Fibroblast of upper back skin (primary cell): ENCODE data around the gene IL1RL2.

Experiments used
- DNase-seq: peaks from one replicate; pipeline ENCODE4 v3.0.0-alpha.2; 2013

Gene IL1RL2

DNA sequence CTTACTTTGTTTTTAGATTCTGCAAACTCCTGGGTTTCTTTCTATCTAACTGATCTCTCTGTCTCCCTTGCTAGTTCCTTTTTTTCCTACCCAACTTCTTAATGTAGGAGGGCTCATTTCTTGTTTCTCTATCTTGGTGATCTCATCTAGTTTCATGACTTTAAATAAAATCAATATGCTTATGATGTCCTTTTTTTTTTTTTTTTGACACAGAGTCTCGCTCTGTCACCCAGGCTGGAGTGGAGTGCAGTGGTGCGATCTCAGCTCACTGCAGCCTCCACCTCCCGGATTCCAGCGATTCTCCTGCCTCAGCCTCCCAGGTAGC lies 82.3 kb downstream of the IL1RL2 start:
- no peak for DNase-seq

DNA sequence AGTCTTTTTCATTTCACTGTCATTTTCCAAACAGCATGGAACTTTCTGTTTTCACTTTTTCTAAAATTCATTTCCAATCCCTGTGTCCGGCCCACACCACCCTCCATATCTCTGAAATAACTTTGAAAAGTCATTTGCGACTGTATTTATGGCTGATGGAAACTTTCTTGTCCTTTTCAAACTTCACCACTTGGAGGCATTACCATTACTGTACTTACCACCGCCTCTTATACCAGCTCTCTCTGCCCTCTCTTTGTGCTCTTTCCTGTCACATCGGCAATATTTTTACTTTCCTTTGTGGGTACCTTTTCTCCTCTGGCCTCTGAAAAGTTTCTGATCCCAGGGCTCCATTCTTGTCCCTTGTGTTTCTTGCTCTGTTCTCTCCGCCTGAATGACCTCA lies 85.0 kb downstream of the IL1RL2 start:
- DNase-seq: no peak

- DNase-seq: no peak
These were observed 86.9 kb downstream of the IL1RL2 start for GRCh38 chr2:102273619-102274211.

DNA sequence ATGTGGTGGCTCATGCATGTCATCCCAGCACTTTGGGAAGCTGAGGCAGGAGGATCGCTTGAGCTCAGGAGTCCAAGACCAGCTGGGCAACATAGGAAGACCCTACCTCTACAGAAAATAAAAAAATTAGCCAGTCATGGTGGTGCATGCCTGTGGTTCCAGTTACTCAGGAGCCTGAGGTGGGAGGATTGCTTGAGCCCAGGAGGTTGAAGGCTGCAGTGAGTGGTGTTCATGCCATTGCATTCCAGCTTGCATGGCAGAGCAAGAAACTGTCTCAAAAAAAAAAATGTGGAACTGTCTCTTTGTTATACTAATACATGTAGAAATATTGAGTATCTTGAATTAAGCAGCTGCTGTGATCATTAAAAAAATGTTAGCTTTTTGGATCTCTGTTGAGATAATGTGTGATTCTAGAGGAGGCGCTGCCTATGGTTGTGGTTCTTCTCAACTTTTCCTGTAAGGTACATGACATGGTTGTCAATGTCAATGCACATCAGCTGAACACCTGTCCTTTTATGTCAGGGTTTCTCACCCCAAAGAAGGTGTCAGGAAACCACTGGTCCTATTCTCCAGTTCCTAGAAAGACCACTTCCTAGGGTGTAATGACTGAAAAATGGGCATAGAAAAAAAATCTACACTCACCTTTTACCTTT lies 89.9 kb downstream of the IL1RL2 start:
- no peak for DNase-seq

DNA sequence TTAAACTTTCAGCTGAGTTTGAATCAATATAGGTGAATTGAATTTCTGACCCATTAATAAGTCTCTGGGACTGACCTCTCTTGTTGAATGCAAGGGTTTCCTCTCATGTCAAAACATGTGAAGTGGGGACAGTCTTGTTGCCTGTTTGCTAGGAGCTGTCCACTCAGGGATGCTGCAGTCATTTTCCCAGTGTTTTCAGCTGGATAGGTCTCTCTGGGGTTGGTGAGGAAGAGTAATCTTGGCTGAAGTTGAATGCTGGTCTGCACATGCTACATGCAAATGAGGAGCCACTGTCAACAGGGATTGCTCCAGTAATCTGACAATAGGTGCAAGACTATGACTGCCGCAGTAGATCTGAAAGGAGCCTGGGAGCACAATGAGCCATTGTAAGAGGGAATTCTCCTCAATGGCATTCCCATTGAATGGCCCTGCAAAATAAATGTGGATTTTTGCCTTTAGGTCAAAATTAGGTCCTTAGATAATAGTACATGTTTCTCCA lies 90.4 kb downstream of the IL1RL2 start:
- DNase-seq: no peak

GRCh38 chr2:102278720-102279390 lies 92.0 kb downstream of the IL1RL2 start:
- peak; percentile 34 for DNase-seq

DNA sequence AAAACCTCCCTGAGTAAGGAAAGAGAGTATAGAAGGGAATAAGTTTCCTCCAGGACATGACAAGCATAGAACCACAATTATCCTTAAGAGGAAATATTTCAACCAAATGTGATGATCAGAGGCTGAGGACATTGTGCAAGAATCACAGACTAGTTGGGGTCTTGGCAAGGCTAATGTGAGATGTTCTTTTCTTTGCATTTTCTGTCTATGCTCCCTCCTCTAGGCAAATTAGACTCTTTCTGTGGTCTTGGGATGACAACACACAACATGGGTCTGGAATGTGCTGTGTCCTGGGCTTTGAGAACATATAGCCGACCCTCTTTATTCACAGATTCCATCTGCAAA lies 92.5 kb downstream of the IL1RL2 start:
- DNase-seq: peak; percentile 18

DNA sequence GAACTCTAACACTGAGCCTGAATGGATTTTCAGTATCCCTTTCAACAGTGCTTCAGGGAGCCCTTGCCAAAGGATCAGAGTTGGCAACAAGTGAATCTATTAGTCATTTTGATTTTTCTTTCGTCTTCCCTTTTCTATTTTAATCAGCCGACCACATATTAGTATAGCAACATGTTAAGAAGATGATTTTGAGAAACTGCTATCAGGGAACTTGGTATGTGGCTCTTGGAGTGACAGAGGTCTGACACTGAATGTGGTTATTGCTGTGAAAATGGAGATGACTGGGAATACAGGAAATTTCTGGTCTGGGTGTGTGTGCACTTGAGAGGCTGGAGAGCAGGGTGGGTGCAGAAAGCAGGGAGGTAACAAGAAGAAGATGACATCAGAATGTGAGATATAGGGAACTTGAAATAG lies 95.9 kb downstream of the IL1RL2 start:
- DNase-seq: peak; percentile 18

GRCh38 chr2:102283996-102284395 lies 97.2 kb downstream of the IL1RL2 start:
- no peak for DNase-seq

- DNase-seq: no peak
These were observed 97.8 kb downstream of the IL1RL2 start for GRCh38 chr2:102284611-102285010.

GRCh38 chr2:102285368-102285767 lies 98.5 kb downstream of the IL1RL2 start:
- no peak for DNase-seq

DNA sequence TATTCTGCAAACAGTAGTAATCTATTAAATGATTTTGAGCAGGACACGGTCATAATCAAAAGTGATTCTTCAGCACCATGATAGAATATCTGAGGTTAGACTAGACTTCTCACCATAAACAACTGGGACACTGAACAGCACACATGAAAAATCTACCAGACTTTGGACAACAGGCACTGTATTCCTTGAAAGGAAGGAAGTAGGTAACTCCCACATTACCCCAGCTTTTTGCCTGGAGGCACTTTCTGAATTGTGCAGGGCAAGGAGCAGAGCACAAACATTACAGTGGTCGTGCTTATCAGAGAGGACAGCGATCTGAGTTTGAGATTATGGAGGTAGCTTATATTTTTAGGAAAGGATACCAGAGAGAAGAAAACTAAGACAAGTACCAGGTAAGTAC lies 99.2 kb downstream of the IL1RL2 start:
- DNase-seq: no peak

GRCh38 chr2:102289129-102289528 lies 102.3 kb downstream of the IL1RL2 start:
- no peak for DNase-seq
